H9 (cell line): Measurements from ENCODE around the gene ONECUT1. TPM values are rescaled to one million over a fixed set of nuclear protein-coding genes. Genes with fewer than 3 reads are reported as not detected.

Source experiments
- DNase-seq: peaks from one replicate; pipeline ENCODE4 v3.0.0-alpha.2; 2017
- H2AFZ ChIP-seq: one replicate; pipeline ENCODE4 v1.6.1; 2013; ENCODE audit warnings: mild to moderate bottlenecking, low read length, control low read depth, moderate library complexity
- H2AK5ac ChIP-seq: 2 replicates; pipeline ENCODE4 v1.6.1; 2013; ENCODE audit warnings: low read length, control low read depth, mixed read lengths; ENCODE audit not compliant: insufficient read length
- H2BK120ac ChIP-seq: one replicate; pipeline ENCODE4 v1.6.1; 2013; ENCODE audit warnings: low read depth, mild to moderate bottlenecking, low read length, control low read depth, inconsistent platforms; ENCODE audit not compliant: poor library complexity, severe bottlenecking
- H2BK12ac ChIP-seq: 2 replicates; pipeline ENCODE4 v1.6.1; 2013; ENCODE audit warnings: low read length, control low read depth, mixed read lengths, low read depth; ENCODE audit not compliant: insufficient read length
- H2BK15ac ChIP-seq: 2 replicates; pipeline ENCODE4 v1.6.1; 2013; ENCODE audit warnings: low read depth, low read length, control low read depth
- H2BK20ac ChIP-seq: one replicate; pipeline ENCODE4 v1.6.1; 2013; ENCODE audit warnings: low read depth, mild to moderate bottlenecking, low read length, control low read depth, inconsistent platforms; ENCODE audit not compliant: poor library complexity, severe bottlenecking
- H2BK5ac ChIP-seq: 2 replicates; pipeline ENCODE4 v1.6.1; 2013; ENCODE audit warnings: low read length, control low read depth, mixed read lengths; ENCODE audit not compliant: insufficient read length
- H3K14ac ChIP-seq: 2 replicates; pipeline ENCODE4 v1.6.1; 2013; ENCODE audit warnings: low read length, control low read depth; ENCODE audit not compliant: insufficient read depth
- H3K18ac ChIP-seq: 2 replicates; pipeline ENCODE4 v1.6.1; 2013; ENCODE audit warnings: low read depth, mild to moderate bottlenecking, mixed read lengths, low read length, control low read depth; ENCODE audit not compliant: insufficient read length
- H3K23ac ChIP-seq: 2 replicates; pipeline ENCODE4 v1.6.1; 2013; ENCODE audit warnings: low read length, control low read depth, mixed read lengths, low read depth; ENCODE audit not compliant: insufficient read length
- H3K23me2 ChIP-seq: 2 replicates; pipeline ENCODE4 v1.6.1; 2013; ENCODE audit warnings: low read depth, mild to moderate bottlenecking, mixed read lengths, low read length, control low read depth; ENCODE audit not compliant: insufficient read length, poor library complexity, severe bottlenecking
- H3K27ac ChIP-seq: 2 replicates; pipeline ENCODE4 v1.5.1; 2013; ENCODE audit warnings: low read length, control low read depth, mixed read lengths, low read depth; ENCODE audit not compliant: insufficient read length
- H3K27me3 ChIP-seq: 2 replicates; pipeline ENCODE4 v1.6.1; 2013; ENCODE audit warnings: low read length, control low read depth, inconsistent platforms; ENCODE audit not compliant: insufficient read depth
- H3K4ac ChIP-seq: 2 replicates; pipeline ENCODE4 v1.6.1; 2013; ENCODE audit warnings: low read depth, mild to moderate bottlenecking, control low read depth, inconsistent platforms, low read length, moderate library complexity
- H3K4me1 ChIP-seq: 2 replicates; pipeline ENCODE4 v1.6.1; 2013; ENCODE audit warnings: low read length, control low read depth, inconsistent platforms; ENCODE audit not compliant: insufficient read depth
- H3K4me2 ChIP-seq: 2 replicates; pipeline ENCODE4 v1.6.1; 2013; ENCODE audit warnings: low read length, control low read depth, mixed read lengths; ENCODE audit not compliant: insufficient read length, insufficient read depth
- H3K56ac ChIP-seq: 2 replicates; pipeline ENCODE4 v1.6.1; 2013; ENCODE audit warnings: low read depth, mild to moderate bottlenecking, mixed read lengths, low read length, control low read depth; ENCODE audit not compliant: insufficient read length
- H3K79me1 ChIP-seq: 2 replicates; pipeline ENCODE4 v1.6.1; 2013; ENCODE audit warnings: low read depth, mild to moderate bottlenecking, moderate library complexity, low read length, control low read depth, inconsistent platforms; ENCODE audit not compliant: insufficient read depth, poor library complexity, severe bottlenecking
- H3K79me2 ChIP-seq: 2 replicates; pipeline ENCODE4 v1.6.1; 2013; ENCODE audit warnings: low read length, control low read depth, inconsistent platforms; ENCODE audit not compliant: insufficient read depth
- H3K9ac ChIP-seq: 2 replicates; pipeline ENCODE4 v1.6.1; 2013; ENCODE audit warnings: low read length, control low read depth, mixed read lengths; ENCODE audit not compliant: insufficient read length; ENCODE audit errors: extremely low read depth
- H3K9me3 ChIP-seq: one replicate; pipeline ENCODE4 v1.6.1; 2013; ENCODE audit warnings: low read depth, low read length, inconsistent platforms; ENCODE audit not compliant: control insufficient read depth
- H3T11ph ChIP-seq: one replicate; pipeline ENCODE4 v1.6.1; 2013; ENCODE audit warnings: mild to moderate bottlenecking, low read length, control low read depth, inconsistent platforms
- H4K20me1 ChIP-seq: one replicate; pipeline ENCODE4 v1.6.1; 2013; ENCODE audit not compliant: control insufficient read depth, insufficient read length, insufficient read depth
- H4K5ac ChIP-seq: 2 replicates; pipeline ENCODE4 v1.6.1; 2013; ENCODE audit warnings: low read depth, mild to moderate bottlenecking, mixed read lengths, low read length, control low read depth; ENCODE audit not compliant: insufficient read length
- H4K8ac ChIP-seq: replicated peaks from 2 replicates; pipeline ENCODE4 v1.6.1; 2013; ENCODE audit warnings: low read length, control low read depth, mixed read lengths, low read depth; ENCODE audit not compliant: insufficient read length
- H4K91ac ChIP-seq: 2 replicates; pipeline ENCODE4 v1.6.1; 2013; ENCODE audit warnings: low read depth, mild to moderate bottlenecking, moderate library complexity, mixed read lengths, low read length, control low read depth; ENCODE audit not compliant: insufficient read length
- H3K27ac Mint-ChIP-seq, 3 experiments: 2 replicates in 2 of 3; 3 replicates in 1 of 3; pipeline ENCODE4 v1.8.0; 2020 to 2021; ENCODE audit warnings: mixed read lengths in 3 of 3, mild to moderate bottlenecking in 1 of 3, moderate library complexity in 1 of 3
- H3K27me3 Mint-ChIP-seq: 2 replicates; pipeline ENCODE4 v1.8.0; 2021; ENCODE audit warnings: low read depth, mild to moderate bottlenecking, moderate library complexity, mixed read lengths
- H3K36me3 Mint-ChIP-seq, 3 experiments: 2 replicates in 2 of 3; 3 replicates in 1 of 3; pipeline ENCODE4 v1.8.0; 2020 to 2021; ENCODE audit warnings: low read depth in 3 of 3, mixed read lengths in 3 of 3; ENCODE audit not compliant: insufficient read depth in 1 of 3
- H3K4me1 Mint-ChIP-seq, 2 experiments: 2 replicates each; pipeline ENCODE4 v1.8.0; 2020; ENCODE audit warnings: mixed read lengths in 2 of 2
- H3K4me3 Mint-ChIP-seq, 2 experiments: 2 replicates in 1 of 2; 3 replicates in 1 of 2; pipeline ENCODE4 v1.8.0; 2020 to 2021; ENCODE audit warnings: mild to moderate bottlenecking in 2 of 2, mixed read lengths in 2 of 2, moderate library complexity in 1 of 2
- H3K9me3 Mint-ChIP-seq, 2 experiments: 2 replicates in 1 of 2; 3 replicates in 1 of 2; pipeline ENCODE4 v1.8.0; 2020; ENCODE audit warnings: mild to moderate bottlenecking in 2 of 2, mixed read lengths in 2 of 2, moderate library complexity in 1 of 2
- CTCF ChIP-seq: fragments of 200-600 bp; sonication (generic); conservative IDR thresholded peaks from 3 replicates; pipeline ENCODE4 v1.8.0; 2021; ENCODE audit warnings: antibody characterized with exemption, mild to moderate bottlenecking
- WGBS: extraction: QIAGEN DNeasy Blood & Tissue Kit; methylation state at CpG from one replicate; pipeline ENCODE4 v1.1.7; 2013; ENCODE audit warnings: missing lambda C conversion rate, low lambda C conversion rate, mixed read lengths; ENCODE audit not compliant: insufficient read length; ENCODE audit errors: extremely low coverage; 5-methylcytosine and 5-hydroxymethylcytosine counted together
- total RNA-seq: library from RNA; stranded (reverse); gene quantifications from 2 replicates; pipeline ENCODE4 v1.2.1, GENCODE V29; 2021

ONECUT1 gene
- total RNA-seq, 1 experiment from 2014 or later: 14.1 TPM

DNA sequence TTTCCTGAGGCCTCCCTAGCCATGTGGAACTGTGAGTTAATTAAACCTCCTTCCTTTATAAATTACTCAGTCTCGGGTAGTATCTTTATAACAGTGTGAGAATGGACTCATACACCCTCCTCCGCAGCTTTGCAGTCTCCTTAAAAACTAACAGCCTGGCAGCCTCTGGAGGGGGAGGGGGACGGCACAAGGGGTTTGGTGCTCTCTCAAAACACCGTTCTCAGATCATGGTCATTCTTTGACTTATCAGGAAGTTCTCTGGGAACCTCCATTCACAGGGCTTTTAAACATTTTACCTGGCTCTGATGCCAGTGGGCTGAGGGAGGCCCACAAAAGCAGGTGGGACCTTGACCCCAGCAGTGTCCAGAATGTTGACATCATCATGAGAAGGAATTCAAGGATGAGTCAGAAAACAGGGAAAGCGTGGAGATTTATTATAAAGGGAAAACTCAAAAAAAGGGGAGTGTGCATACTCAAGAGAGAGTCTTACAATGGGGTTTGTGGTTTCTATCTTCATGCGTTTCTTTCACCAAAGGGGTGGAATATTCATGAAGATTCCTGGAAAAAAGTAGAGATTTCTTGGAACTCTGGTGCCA, 43.9 kb downstream of the ONECUT1 start:
- Histone ChIP-seq H2AFZ (no peak overlapping the region), H3K56ac (peak overlapping the region; percentile 76), H3K23me2 (no peaks in the 10 kb centered on the region), H3K4me2 (peak overlapping the region; percentile 61), H2BK20ac (peak overlapping the region; percentile 83), H3K4ac (peak overlapping the region; percentile 44), H3K79me1 (no peaks in the 10 kb centered on the region), H4K5ac (peak overlapping the region; percentile 96), H2AK5ac (peak overlapping the region; percentile 7), H3K14ac (peak overlapping the region; percentile 58), H3K9me3 (no peaks in the 10 kb centered on the region), H2BK5ac (peak overlapping the region; percentile 32), H3K4me1 (peaks cover 19% of the 10 kb centered on the region), H3K27ac (peak overlapping the region; percentile 100), H3T11ph (peak overlapping the region; percentile 89), H3K18ac (peak overlapping the region; percentile 64), H3K27me3 (no peaks in the 10 kb centered on the region), H4K20me1 (no peaks in the 10 kb centered on the region), H3K79me2 (no peaks in the 10 kb centered on the region), H3K9ac (peak overlapping the region; percentile 17), H2BK15ac (no peak overlapping the region; the same call in 1 of the 2 replicates), H3K23ac (no peak overlapping the region), H4K8ac (peak overlapping the region; percentile 89), H2BK12ac (peak overlapping the region; percentile 98), H4K91ac (peak overlapping the region; percentile 85), H2BK120ac (peak overlapping the region; percentile 87)
- no peak for TF ChIP-seq CTCF
- Mint-ChIP-seq H3K27me3 (no peaks in the 10 kb centered on the region), H3K27ac (peak overlapping the region; percentile 94 to 98 (median 96)), H3K9me3 (peaks cover 3 to 4% of the 10 kb centered on the region in 2 experiments; a peak in 3 of 5 replicates), H3K4me1 (peaks cover 24 to 44% of the 10 kb centered on the region in 2 experiments), H3K36me3 (peaks cover 2 to 15% (median 2%) of the 10 kb centered on the region in 3 experiments; a peak in 4 of 7 replicates), H3K4me3 (peak overlapping the region; percentile 41 to 62)
- no peak for DNase-seq
- WGBS: no CpG with 5 or more reads among the region's 6 CpGs
